ENCODE results near the gene EPDR1. TPM values are rescaled to one million over a fixed set of nuclear protein-coding genes. Genes with fewer than 3 reads are reported as not detected.

The EPDR1 gene
- total RNA-seq, 1 donor = 28.1 TPM

- no peak for TF ChIP-seq CTCF (IDR thresholded peaks at IDR 0.05; ENCODE audit: insufficient read depth, low read depth, low read length)
- DNase-seq (ENCODE audit: low read depth) = peak; percentile 24
- H3K4me3 ChIP-seq (ENCODE audit: low read depth, low read length) = no peak overlapping the region
Measured at GRCh38 chr7:37901890-37902524, 18.4 kb upstream of the EPDR1 start.

DNA sequence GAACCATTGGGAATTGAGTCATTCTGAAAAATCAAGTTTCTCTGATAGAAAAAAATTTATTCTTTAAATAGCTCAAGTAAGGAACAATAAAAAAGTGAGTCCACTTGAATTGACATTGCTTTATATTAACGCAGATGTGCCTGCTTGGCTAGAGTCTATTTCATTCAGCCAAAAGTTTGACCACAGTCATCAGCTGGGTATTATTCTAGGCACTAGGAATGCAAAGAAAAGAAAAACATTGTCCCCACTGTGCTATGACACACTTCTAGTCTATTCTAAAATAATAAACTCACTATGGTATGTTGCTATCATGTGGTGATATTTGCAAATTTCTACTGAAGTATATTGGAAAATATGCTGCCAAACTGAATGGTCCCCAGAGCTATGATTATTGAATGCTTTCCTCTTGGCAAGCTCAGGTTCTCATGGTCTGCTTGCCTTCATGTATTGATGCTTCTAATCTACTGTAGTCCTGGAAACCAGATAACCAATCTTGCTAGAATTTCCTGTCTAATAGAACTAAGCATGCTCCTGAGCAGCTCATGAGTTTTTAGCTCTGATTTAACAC lies 12.1 kb upstream of the EPDR1 start:
- no peak overlapping the region for H3K4me3 ChIP-seq (ENCODE audit: low read depth, low read length)
- no peak for TF ChIP-seq CTCF (IDR thresholded peaks at IDR 0.05; ENCODE audit: insufficient read depth, low read depth, low read length)
- DNase-seq (ENCODE audit: low read depth) = no peak

- TF ChIP-seq CTCF (IDR thresholded peaks at IDR 0.05; ENCODE audit: insufficient read depth, low read depth, low read length) = no peak
- H3K4me3 ChIP-seq (ENCODE audit: low read depth, low read length) = no peak overlapping the region
- DNase-seq (ENCODE audit: low read depth) = no peak
Measured at GRCh38 chr7:37912756-37913155, 7.7 kb upstream of the EPDR1 start.

GRCh38 chr7:37915438-37915837 lies 5.0 kb upstream of the EPDR1 start:
- no peak overlapping the region for H3K4me3 ChIP-seq (ENCODE audit: low read depth, low read length)
- no peak for TF ChIP-seq CTCF (IDR thresholded peaks at IDR 0.05; ENCODE audit: insufficient read depth, low read depth, low read length)
- DNase-seq (ENCODE audit: low read depth) = no peak

- DNase-seq (ENCODE audit: low read depth) = no peak
- TF ChIP-seq CTCF (IDR thresholded peaks at IDR 0.05; ENCODE audit: insufficient read depth, low read depth, low read length) = no peak
- peak overlapping the region; percentile 23 for H3K4me3 ChIP-seq (ENCODE audit: low read depth, low read length)
Measured at GRCh38 chr7:37916017-37916672, 4.3 kb upstream of the EPDR1 start.

DNA sequence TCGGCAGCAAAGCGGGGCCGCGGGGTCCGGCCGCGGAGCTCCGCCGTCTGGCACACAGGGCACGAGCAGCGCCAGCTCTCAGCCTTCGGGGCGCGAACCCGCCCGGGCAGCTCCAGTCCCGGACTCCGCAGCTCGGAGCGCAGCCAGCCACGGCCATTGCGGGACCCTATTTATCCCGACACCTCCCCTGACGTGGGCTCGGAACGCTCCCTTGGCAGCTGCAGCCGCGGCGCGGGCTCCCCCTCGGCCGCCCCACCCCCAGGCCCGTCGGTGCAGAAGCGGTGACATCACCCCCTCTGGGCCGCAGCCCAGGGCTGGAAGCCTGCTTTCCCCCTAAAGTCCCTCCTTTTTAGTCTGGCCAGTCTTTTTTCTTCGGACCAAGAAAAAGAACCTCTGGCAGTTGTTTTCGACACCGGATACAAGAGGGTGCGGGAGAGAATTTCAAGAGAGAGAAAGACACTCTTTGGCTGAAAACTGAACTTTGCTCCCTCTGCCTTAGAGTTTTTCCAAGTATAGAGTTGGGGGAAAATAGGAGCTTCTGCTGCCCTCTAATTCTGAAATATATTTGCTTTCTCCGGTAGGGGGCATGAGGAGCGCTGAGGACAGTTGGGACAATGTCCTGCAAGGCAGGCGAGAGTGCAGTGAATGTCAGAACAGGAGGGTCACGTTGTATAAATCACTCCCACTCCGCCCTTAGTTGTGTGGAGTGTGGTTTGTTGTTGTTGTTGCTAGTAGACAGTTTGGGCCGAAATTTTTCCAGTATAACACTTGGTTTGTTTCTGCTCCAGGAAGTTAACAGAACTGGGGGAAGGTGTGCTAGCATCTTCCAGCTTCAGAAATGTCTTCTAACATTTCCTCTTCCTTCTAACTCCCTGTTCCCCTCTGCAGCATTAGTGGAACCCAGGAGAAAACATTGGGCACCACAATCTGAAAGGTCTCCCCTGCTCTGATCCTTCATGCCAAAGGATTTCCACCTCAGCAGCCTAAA lies 3.5 kb upstream of the EPDR1 start, which contains the start of gene SFRP4:
SFRP4 (minus strand) TSS at position 145 of the 988 bp plus-strand sequence. CDS start 280 bp downstream, outside the sequence.
- DNase-seq (ENCODE audit: low read depth) = peak; percentile 46
- H3K4me3 ChIP-seq (ENCODE audit: low read depth, low read length) = peak within 1 kb of the TSS; percentile 23
- TF ChIP-seq CTCF (IDR thresholded peaks at IDR 0.05; ENCODE audit: insufficient read depth, low read depth, low read length) = peak; percentile 63

All from fibroblast of villous mesenchyme (primary cell).